ENCODE measurements around the gene MYLK4.

- TF ChIP-seq CTCF (IDR thresholded peaks at IDR 0.05; ENCODE audit: low read depth, low read length, poor library complexity, severe bottlenecking), result no peak
- no peak for TF ChIP-seq EZH2phosphoT487 (IDR thresholded peaks at IDR 0.05; ENCODE audit: borderline replicate concordance, low read length)
These were observed 35.5 kb upstream of the MYLK4 start for GRCh38 chr6:2786269-2786668.
